Activated CD8-positive, alpha-beta T cell treated with anti-CD3 and anti-CD28 coated beads for 36 hours (primary cell): ENCODE data around the gene SLC39A3. TPM values are rescaled to one million over a fixed set of nuclear protein-coding genes. Genes with fewer than 3 reads are reported as not detected.

Source experiments
- ATAC-seq: fragments of 200-7000 bp; cut with Tn5 transposase; one replicate; pipeline ENCODE4 v1.10.0; 2021; ENCODE audit warnings: mild to moderate bottlenecking, moderate library complexity
- CTCF ChIA-PET: fragments of 350-600 bp; sonication (Branson Sonifier 250); formaldehyde crosslinking; loops from one replicate; lab custom pipeline; 2021; ENCODE audit warnings: antibody characterized with exemption; lab: Charles Lee
- POLR2A ChIA-PET: fragments of 350-600 bp; sonication (Branson Sonifier 250); formaldehyde crosslinking; loops from one replicate; lab custom pipeline; 2021; ENCODE audit warnings: antibody characterized with exemption; lab: Charles Lee
- DNase-seq: peaks from one replicate; pipeline ENCODE4 v3.0.0-alpha.2; 2020
- H3K27ac Mint-ChIP-seq: one replicate; pipeline ENCODE4 v1.8.0; 2021; ENCODE audit warnings: mild to moderate bottlenecking, mixed read lengths
- H3K27me3 Mint-ChIP-seq: one replicate; pipeline ENCODE4 v1.8.0; 2021; ENCODE audit warnings: mixed read lengths
- H3K36me3 Mint-ChIP-seq: one replicate; pipeline ENCODE4 v1.8.0; 2021; ENCODE audit warnings: low read depth, mixed read lengths
- H3K4me1 Mint-ChIP-seq: one replicate; pipeline ENCODE4 v1.8.0; 2021; ENCODE audit warnings: low read depth, mixed read lengths
- H3K4me3 Mint-ChIP-seq: one replicate; pipeline ENCODE4 v1.8.0; 2021; ENCODE audit warnings: mild to moderate bottlenecking, moderate library complexity, mixed read lengths
- H3K9me3 Mint-ChIP-seq: one replicate; pipeline ENCODE4 v1.8.0; 2021; ENCODE audit warnings: mixed read lengths
- CTCF ChIP-seq: fragments of 200-600 bp; IDR thresholded peaks from one replicate; pipeline ENCODE4 v1.8.0; 2022; ENCODE audit warnings: antibody characterized with exemption, mild to moderate bottlenecking
- intact Hi-C: fragments of 100-400 bp; cut with micrococcal nuclease; formaldehyde crosslinking; loops from one replicate; pipeline ENCODE4 v1.10.0; 2022
- total RNA-seq, 2 experiments: library from RNA; stranded (reverse); gene quantifications; one replicate each; pipeline ENCODE4 v1.2.3, GENCODE V29; 2021

SLC39A3 gene
- total RNA-seq, 2 experiments from 2014 or later, result 35.5 to 38.1 TPM

- ATAC-seq (no peak), DNase-seq (no peak)
- Mint-ChIP-seq H3K4me3 (no peak overlapping the region), H3K27ac (no peak overlapping the region), H3K36me3 (no peaks in the 10 kb centered on the region), H3K4me1 (peaks cover 13% of the 10 kb centered on the region), H3K27me3 (peaks cover 2% of the 10 kb centered on the region), H3K9me3 (no peaks in the 10 kb centered on the region)
- no peak for TF ChIP-seq CTCF
- CTCF ChIA-PET, result interaction anchor here (2.5 to 4.7 kb wide), 6 partner anchors 25 to 103 kb away, joined by 8 to 51 read pairs (median 13); no protein-coding TSS in a partner anchor
- POLR2A ChIA-PET, result no interaction called here
- intact Hi-C loops, result no loop called here
Measured at GRCh38 chr19:2750808-2751437, 11.1 kb upstream of the SLC39A3 start.

- no peak overlapping the region for H3K27ac Mint-ChIP-seq
- peaks cover 7% of the 10 kb centered on the region for H3K27me3 Mint-ChIP-seq
- POLR2A ChIA-PET, result no interaction called here
- DNase-seq (no peak), ATAC-seq (no peak)
- intact Hi-C loops, result loop anchor here (5.0 kb wide), 1 partner anchor 100 kb away; no protein-coding TSS in a partner anchor
- no peak overlapping the region for H3K4me3 Mint-ChIP-seq
- no peaks in the 10 kb centered on the region for H3K36me3 Mint-ChIP-seq
- no peaks in the 10 kb centered on the region for H3K9me3 Mint-ChIP-seq
- CTCF ChIA-PET, result interaction anchor here (4.7 kb wide), 1 partner anchor 99 kb away, joined by 51 read pairs; no protein-coding TSS in a partner anchor
- no peaks in the 10 kb centered on the region for H3K4me1 Mint-ChIP-seq
- no peak for TF ChIP-seq CTCF
Measured at GRCh38 chr19:2747349-2747748, 7.5 kb upstream of the SLC39A3 start.

- intact Hi-C loops, result no loop called here
Measured at GRCh38 chr19:2744113-2744512, 4.3 kb upstream of the SLC39A3 start.

GRCh38 chr19:2743099-2743498, 3.3 kb upstream of the SLC39A3 start:
- ATAC-seq (no peak), DNase-seq (no peak)
- Mint-ChIP-seq H3K4me1 (peaks cover 13% of the 10 kb centered on the region), H3K36me3 (peaks cover 8% of the 10 kb centered on the region), H3K9me3 (no peaks in the 10 kb centered on the region), H3K27ac (no peak overlapping the region), H3K27me3 (peaks cover 5% of the 10 kb centered on the region), H3K4me3 (no peak overlapping the region)
- ChIA-PET CTCF (interaction anchor here (1.0 kb wide), 1 partner anchor 95 kb away, joined by 4 read pairs; no protein-coding TSS in a partner anchor), POLR2A (no interaction called here)
- intact Hi-C loops, result no loop called here
- TF ChIP-seq CTCF, result no peak

More at GRCh38 chr19:2744113-2744512, 4.3 kb upstream of the SLC39A3 start:
- no peak for TF ChIP-seq CTCF
- Mint-ChIP-seq H3K27me3 (peaks cover 5% of the 10 kb centered on the region), H3K4me3 (no peak overlapping the region), H3K36me3 (peaks cover 3% of the 10 kb centered on the region), H3K9me3 (no peaks in the 10 kb centered on the region), H3K27ac (no peak overlapping the region), H3K4me1 (peaks cover 6% of the 10 kb centered on the region)
- CTCF ChIA-PET, result interaction anchor here (1.0 kb wide), 1 partner anchor 96 kb away, joined by 3 read pairs; no protein-coding TSS in a partner anchor
- ATAC-seq (no peak), DNase-seq (no peak)
- POLR2A ChIA-PET, result no interaction called here

GRCh38 chr19:2740314-2740656, 468 bp upstream of the SLC39A3 start:
- peaks cover 28% of the 10 kb centered on the region for H3K36me3 Mint-ChIP-seq
- H3K4me3 Mint-ChIP-seq, result peak overlapping the region; percentile 98
- H3K4me1 Mint-ChIP-seq, result peaks cover 21% of the 10 kb centered on the region
- no peak for TF ChIP-seq CTCF
- POLR2A ChIA-PET, result interaction anchor here (0.6 to 1.9 kb wide), 4 partner anchors 11 to 117 kb away, joined by 3 to 10 read pairs (median 4); no protein-coding TSS in a partner anchor
- H3K9me3 Mint-ChIP-seq, result no peaks in the 10 kb centered on the region
- ATAC-seq (no peak), DNase-seq (no peak)
- H3K27ac Mint-ChIP-seq, result no peak overlapping the region
- CTCF ChIA-PET, result interaction anchor here (4.1 to 4.4 kb wide), 2 partner anchors 9 to 92 kb away, joined by 12 to 19 read pairs; no protein-coding TSS in a partner anchor
- peaks cover 5% of the 10 kb centered on the region for H3K27me3 Mint-ChIP-seq
- intact Hi-C loops, result no loop called here
